ENCODE data around the gene DSCAML1. TPM values are rescaled to one million over a fixed set of nuclear protein-coding genes. Genes with fewer than 3 reads are reported as not detected.

DSCAML1 gene
- total RNA-seq, 1 donor: not detected

DNA sequence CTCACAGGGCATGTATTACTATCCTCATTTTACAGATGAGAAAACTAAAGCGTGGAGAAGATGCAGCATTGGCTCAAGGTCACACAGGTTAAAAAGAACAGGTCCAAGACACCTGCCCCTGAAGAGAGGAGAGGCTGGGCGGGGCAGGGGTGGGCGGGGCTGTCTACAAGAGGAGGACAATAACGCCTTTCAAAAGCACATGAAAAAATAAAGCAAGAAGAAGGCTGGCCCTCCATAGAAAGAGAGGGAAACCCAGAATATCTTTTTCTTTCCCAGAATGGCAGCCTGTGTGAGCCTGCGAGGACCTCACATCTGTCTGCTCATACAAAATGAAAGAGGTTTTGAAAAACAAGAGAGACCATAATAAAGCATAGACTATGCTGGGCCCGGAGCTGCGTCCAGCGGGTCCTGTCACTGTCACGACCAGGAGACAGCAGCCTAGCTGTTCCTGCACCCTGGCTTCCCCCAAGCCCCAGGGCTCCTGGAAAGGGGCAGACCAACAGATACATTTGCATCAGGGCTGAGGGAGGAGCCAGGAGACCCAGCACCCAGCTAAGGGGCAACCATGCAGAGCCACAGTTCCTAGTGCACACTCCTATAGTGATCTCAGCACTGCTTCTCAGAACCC, 61.6 kb downstream of the DSCAML1 start:
- no peak overlapping the region for H3K4me3 ChIP-seq (ENCODE audit: low read depth, low read length)
- TF ChIP-seq, protein P1, sequence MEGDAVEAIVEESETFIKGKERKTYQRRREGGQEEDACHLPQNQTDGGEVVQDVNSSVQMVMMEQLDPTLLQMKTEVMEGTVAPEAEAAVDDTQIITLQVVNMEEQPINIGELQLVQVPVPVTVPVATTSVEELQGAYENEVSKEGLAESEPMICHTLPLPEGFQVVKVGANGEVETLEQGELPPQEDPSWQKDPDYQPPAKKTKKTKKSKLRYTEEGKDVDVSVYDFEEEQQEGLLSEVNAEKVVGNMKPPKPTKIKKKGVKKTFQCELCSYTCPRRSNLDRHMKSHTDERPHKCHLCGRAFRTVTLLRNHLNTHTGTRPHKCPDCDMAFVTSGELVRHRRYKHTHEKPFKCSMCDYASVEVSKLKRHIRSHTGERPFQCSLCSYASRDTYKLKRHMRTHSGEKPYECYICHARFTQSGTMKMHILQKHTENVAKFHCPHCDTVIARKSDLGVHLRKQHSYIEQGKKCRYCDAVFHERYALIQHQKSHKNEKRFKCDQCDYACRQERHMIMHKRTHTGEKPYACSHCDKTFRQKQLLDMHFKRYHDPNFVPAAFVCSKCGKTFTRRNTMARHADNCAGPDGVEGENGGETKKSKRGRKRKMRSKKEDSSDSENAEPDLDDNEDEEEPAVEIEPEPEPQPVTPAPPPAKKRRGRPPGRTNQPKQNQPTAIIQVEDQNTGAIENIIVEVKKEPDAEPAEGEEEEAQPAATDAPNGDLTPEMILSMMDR (IDR thresholded peaks at IDR 0.05; ENCODE audit: insufficient read depth, low read depth, low read length): no peak
- DNase-seq (ENCODE audit: low read depth): no peak

DNA sequence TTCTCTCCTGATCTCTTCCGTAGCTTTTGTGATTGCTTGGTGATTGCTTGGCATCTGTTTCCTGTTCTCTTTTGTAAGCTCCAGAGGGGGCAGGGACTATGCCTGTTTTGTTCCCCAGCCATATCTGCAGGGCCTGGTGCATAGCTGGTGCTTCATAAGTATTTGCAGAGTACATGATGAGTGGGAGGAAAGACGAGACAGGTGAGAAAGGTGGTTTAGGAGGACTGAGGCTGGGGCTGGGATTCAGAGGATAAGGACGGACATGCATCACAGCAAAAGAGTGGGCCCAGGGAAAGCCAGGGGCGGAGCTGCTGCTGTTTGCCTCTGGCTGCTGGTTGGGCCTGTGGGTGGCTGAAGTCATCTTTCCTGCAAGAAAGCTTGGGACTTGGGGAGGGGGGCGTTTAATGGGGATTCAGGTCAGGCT, 62.4 kb downstream of the DSCAML1 start:
- DNase-seq (ENCODE audit: low read depth): no peak
- TF ChIP-seq, protein P1 (IDR thresholded peaks at IDR 0.05; ENCODE audit: insufficient read depth, low read depth, low read length): no peak
- H3K4me3 ChIP-seq (ENCODE audit: low read depth, low read length): no peak overlapping the region

DNA sequence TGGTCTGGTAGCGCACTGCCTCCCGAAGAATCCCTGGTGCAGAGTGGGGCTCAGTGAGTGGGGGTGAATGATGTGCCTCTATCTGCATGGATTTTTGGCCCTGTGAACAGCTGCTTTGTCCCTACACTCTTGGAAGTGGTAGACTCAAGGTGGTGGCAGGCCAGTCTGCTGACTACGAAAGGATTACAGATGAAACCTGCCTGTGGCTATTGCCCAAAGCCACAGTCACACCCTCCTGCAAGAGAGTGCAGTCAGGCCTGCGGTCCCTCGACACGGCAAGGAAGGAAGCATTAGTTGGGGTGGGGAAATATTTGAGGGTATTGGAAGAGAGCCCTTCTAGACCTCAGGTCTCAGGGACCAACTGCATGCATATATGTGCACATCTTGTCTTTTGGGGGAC, 63.7 kb downstream of the DSCAML1 start:
- no peak for DNase-seq (ENCODE audit: low read depth)
- TF ChIP-seq, protein P1 (IDR thresholded peaks at IDR 0.05; ENCODE audit: insufficient read depth, low read depth, low read length): no peak
- no peak overlapping the region for H3K4me3 ChIP-seq (ENCODE audit: low read depth, low read length)

DNA sequence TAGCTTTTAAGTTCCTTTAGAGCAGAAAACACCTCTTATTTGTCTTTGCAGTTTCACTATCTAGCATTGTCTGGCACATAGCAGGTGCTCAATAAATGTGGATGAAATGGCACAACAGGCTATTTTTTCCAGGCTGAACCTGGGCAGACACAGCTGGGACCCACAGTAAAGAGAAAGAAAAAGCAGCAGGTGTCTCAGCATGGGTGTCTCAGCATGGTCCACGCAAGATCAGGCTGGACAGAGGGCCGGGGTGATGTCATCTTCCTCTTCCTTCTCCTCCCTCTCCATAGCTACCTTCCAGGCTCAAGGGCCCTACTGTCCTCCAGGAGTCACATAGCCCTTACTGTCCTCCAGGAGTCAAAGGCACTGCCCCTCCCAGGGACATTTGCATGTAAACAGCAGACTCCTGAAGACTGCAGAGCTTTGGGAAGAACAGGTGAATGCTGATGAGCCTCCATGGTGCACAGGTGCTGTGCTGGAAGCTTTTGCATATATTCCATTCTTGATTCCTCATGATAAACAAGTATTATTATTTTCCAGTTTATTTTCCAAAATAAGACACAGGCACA, 65.2 kb downstream of the DSCAML1 start:
- no peak overlapping the region for H3K4me3 ChIP-seq (ENCODE audit: low read depth, low read length)
- TF ChIP-seq, protein P1 (IDR thresholded peaks at IDR 0.05; ENCODE audit: insufficient read depth, low read depth, low read length): no peak
- no peak for DNase-seq (ENCODE audit: low read depth)

DNA sequence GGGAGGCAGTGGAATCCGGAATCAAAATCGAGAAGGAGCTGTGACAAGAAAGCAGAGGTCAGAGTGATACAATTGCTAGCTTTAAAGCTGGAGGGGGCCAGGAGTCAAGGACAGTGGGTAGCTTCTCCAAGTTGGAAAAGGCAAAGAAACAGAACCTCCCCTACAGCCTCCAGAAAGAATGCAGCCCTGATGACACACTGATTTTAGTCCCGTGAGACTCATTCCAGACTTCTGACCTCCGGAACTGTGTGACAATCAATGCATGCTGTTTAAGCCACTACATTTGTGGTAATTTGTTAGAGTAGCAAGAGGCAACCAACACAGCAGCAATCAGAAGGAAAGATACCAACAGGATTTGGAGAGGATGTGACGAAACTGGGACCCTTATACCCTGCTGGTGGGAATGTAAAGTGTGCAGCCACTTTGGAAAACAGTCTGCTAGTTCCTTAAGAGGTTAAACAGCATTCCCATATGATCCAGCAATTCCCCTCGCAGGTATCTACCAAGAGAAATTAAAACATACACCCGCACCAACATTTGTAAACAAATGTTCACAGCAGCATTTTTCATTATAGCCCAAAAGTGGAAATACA, 66.7 kb downstream of the DSCAML1 start:
- TF ChIP-seq, protein P1 (IDR thresholded peaks at IDR 0.05; ENCODE audit: insufficient read depth, low read depth, low read length): no peak
- no peak for DNase-seq (ENCODE audit: low read depth)

DNA sequence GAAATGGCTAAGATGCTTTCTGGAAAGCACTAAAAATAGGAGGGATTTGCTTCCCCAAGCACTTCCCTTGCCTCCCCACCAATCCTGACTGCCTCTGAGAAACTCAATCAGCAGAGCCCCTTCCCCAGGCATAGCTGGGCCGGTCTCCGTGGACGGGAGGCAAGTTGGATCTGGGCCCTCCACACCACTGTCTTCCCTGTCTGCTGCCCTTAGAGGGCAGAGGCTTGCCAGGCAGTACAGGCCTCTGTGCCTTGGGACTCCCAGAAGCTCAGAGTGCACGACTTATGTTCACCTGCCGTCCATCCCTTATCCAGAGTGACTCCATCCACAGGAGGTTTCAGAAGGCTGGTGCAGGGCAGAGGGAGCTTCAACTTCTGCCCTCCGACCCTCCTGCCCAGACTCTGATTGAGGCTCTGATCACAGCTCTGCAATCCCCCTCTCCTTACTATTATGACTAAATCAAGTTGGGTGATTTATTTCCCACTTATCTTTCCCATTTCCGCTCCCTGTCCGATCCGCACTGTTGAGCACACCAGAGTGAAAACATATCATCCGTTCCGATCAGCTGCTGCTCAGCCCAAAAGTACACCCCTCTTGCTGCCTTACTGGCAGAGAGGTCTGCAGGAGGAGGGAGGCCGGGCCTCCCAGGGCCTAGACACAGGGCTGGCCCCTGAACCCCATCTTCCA, 71.8 kb downstream of the DSCAML1 start:
- DNase-seq (ENCODE audit: low read depth): no peak
- no peak overlapping the region for H3K4me3 ChIP-seq (ENCODE audit: low read depth, low read length)
- TF ChIP-seq, protein P1 (IDR thresholded peaks at IDR 0.05; ENCODE audit: insufficient read depth, low read depth, low read length): no peak

More for the DNA sequence above, 66.7 kb downstream of the DSCAML1 start:
- no peak overlapping the region for H3K4me3 ChIP-seq (ENCODE audit: low read depth, low read length)
